GM23248 (cell line): ENCODE measurements around the gene CCDC117. TPM values are rescaled to one million over a fixed set of nuclear protein-coding genes. Genes with fewer than 3 reads are reported as not detected.

Experiments used
- DNase-seq: peaks from one replicate; pipeline ENCODE4 v3.0.0-alpha.2; 2015
- H2AFZ ChIP-seq: fragments of 200-600 bp; sonication (generic); 2 replicates; pipeline ENCODE4 v1.6.1; 2016; ENCODE audit warnings: antibody characterized with exemption
- H3F3A ChIP-seq: fragments of 200-600 bp; sonication (generic); 2 replicates; pipeline ENCODE4 v1.6.1; 2016; ENCODE audit warnings: mild to moderate bottlenecking, antibody characterized with exemption, mixed run types; ENCODE audit not compliant: insufficient read depth
- H3K27ac ChIP-seq: fragments of 200-600 bp; sonication (generic); 2 replicates; pipeline ENCODE4 v1.5.1; 2016; ENCODE audit warnings: mild to moderate bottlenecking
- H3K27me3 ChIP-seq: fragments of 200-600 bp; sonication (generic); replicated peaks from 2 replicates; pipeline ENCODE4 v1.6.1; 2016; ENCODE audit warnings: mild to moderate bottlenecking; ENCODE audit not compliant: insufficient read depth
- H3K36me3 ChIP-seq: fragments of 200-600 bp; sonication (generic); 2 replicates; pipeline ENCODE4 v1.6.1; 2016; ENCODE audit warnings: low read depth, mild to moderate bottlenecking
- H3K4me1 ChIP-seq: fragments of 200-600 bp; sonication (generic); 2 replicates; pipeline ENCODE4 v1.6.1; 2016; ENCODE audit warnings: mild to moderate bottlenecking; ENCODE audit not compliant: insufficient read depth
- H3K4me2 ChIP-seq: fragments of 200-600 bp; sonication (generic); one replicate; pipeline ENCODE4 v1.6.1; 2016; ENCODE audit warnings: mild to moderate bottlenecking; ENCODE audit not compliant: unreplicated experiment
- H3K4me3 ChIP-seq: fragments of 200-600 bp; sonication (generic); 2 replicates; pipeline ENCODE4 v1.5.1; 2016; ENCODE audit warnings: mild to moderate bottlenecking
- H3K79me2 ChIP-seq: fragments of 200-600 bp; sonication (generic); 2 replicates; pipeline ENCODE4 v1.6.1; 2016; ENCODE audit warnings: mild to moderate bottlenecking; ENCODE audit not compliant: insufficient read depth
- H3K9ac ChIP-seq: fragments of 200-600 bp; sonication (generic); 2 replicates; pipeline ENCODE4 v1.6.1; 2016; ENCODE audit warnings: mild to moderate bottlenecking
- H3K9me2 ChIP-seq: fragments of 200-600 bp; sonication (generic); 2 replicates; pipeline ENCODE4 v1.6.1; 2016; ENCODE audit warnings: mixed run types, mild to moderate bottlenecking, moderate library complexity; ENCODE audit not compliant: insufficient read depth
- H3K9me3 ChIP-seq: fragments of 200-600 bp; sonication (generic); one replicate; pipeline ENCODE4 v1.6.1; 2017; ENCODE audit warnings: low read depth
- H4K20me1 ChIP-seq: fragments of 200-600 bp; sonication (generic); 2 replicates; pipeline ENCODE4 v1.6.0; 2016; ENCODE audit not compliant: insufficient read depth
- EZH2 ChIP-seq: fragments of 200-600 bp; sonication (generic); IDR thresholded peaks from 2 replicates; pipeline ENCODE4 v1.6.1; 2018; ENCODE audit warnings: antibody characterized with exemption, mild to moderate bottlenecking; ENCODE audit not compliant: insufficient read depth, poor library complexity, severe bottlenecking
- EZH2phosphoT487 ChIP-seq: fragments of 200-600 bp; sonication (generic); IDR thresholded peaks from 2 replicates; pipeline ENCODE4 v1.6.1; 2018; ENCODE audit warnings: antibody characterized with exemption, moderate library complexity, mild to moderate bottlenecking, low read depth; ENCODE audit not compliant: insufficient read depth
- WGBS, 2 experiments: methylation state at CpG; one replicate each; pipeline ENCODE4 v1.1.6; 2015 to 2017; ENCODE audit warnings: low lambda C conversion rate in 2 of 2, low coverage in 1 of 2; ENCODE audit errors: missing lambda C conversion rate in 2 of 2; 5-methylcytosine and 5-hydroxymethylcytosine counted together
- in situ Hi-C: fragments of 300-500 bp; cut with MboI; formaldehyde crosslinking; loops from 2 replicates; pipeline ENCODE4 v1.15.0; 2020
- polyA plus RNA-seq: library from polyadenylated mRNA; unstranded; fragments of >200 nt; fragmentation: Nextera tagmentation; extraction: Ambion mirVana; gene quantifications from 2 replicates; pipeline ENCODE4 v1.2.1, GENCODE V29; 2016
- total RNA-seq: library from RNA; depleted of rRNA; stranded (reverse); fragments of >200 nt; shearing (Covaris generic); gene quantifications from 2 replicates; pipeline ENCODE4 v1.2.3, GENCODE V29; 2014

CCDC117 gene
- total and polyA plus RNA-seq, 2 experiments from 2014 or later: 14.6 to 24.2 TPM

- WGBS, 2 experiments: 96 to 97% methylated on average over 4 of the region's 4 CpGs
- H3K9me2 ChIP-seq: no peaks in the 10 kb centered on the region
- H3K9me3 ChIP-seq: no peaks in the 10 kb centered on the region
- peaks cover 8% of the 10 kb centered on the region; the same call in 1 of the 2 replicates for H4K20me1 ChIP-seq
- peaks cover 8% of the 10 kb centered on the region; the same call in 1 of the 2 replicates for H3F3A ChIP-seq
- peaks cover 55% of the 10 kb centered on the region for H3K36me3 ChIP-seq
- H2AFZ ChIP-seq: no peak overlapping the region
- H3K4me3 ChIP-seq: no peak overlapping the region
- peaks cover 66% of the 10 kb centered on the region for H3K79me2 ChIP-seq
- no peak for DNase-seq
- H3K4me2 ChIP-seq: no peak overlapping the region
- no peaks in the 10 kb centered on the region for H3K27me3 ChIP-seq
- no peaks in the 10 kb centered on the region for H3K4me1 ChIP-seq
- no peak overlapping the region for H3K27ac ChIP-seq
- in situ Hi-C loops: no loop called here
- no peak for TF ChIP-seq EZH2
- no peak for TF ChIP-seq EZH2phosphoT487
- H3K9ac ChIP-seq: no peak overlapping the region
Observed at GRCh38 chr22:28783786-28784671, 11.5 kb downstream of the CCDC117 start.

- Histone ChIP-seq H3K4me3 (no peak overlapping the region), H3K27me3 (no peaks in the 10 kb centered on the region), H3F3A (peaks cover 42% of the 10 kb centered on the region), H3K36me3 (peaks cover 46% of the 10 kb centered on the region), H3K9me3 (no peaks in the 10 kb centered on the region), H3K27ac (no peak overlapping the region), H3K79me2 (peaks cover 34% of the 10 kb centered on the region), H3K9me2 (no peaks in the 10 kb centered on the region), H3K4me2 (no peak overlapping the region), H3K9ac (no peak overlapping the region), H4K20me1 (no peaks in the 10 kb centered on the region), H3K4me1 (no peaks in the 10 kb centered on the region), H2AFZ (no peak overlapping the region)
- 71 to 75% methylated on average over 3 of the region's 3 CpGs for WGBS, 2 experiments
- DNase-seq: no peak
- in situ Hi-C loops: no loop called here
- TF ChIP-seq EZH2 (no peak), EZH2phosphoT487 (no peak)
Observed at GRCh38 chr22:28788601-28789000, 16.1 kb downstream of the CCDC117 start.

- TF ChIP-seq EZH2phosphoT487 (no peak), EZH2 (no peak)
- 84 to 86% methylated on average over 5 of the region's 5 CpGs for WGBS, 2 experiments
- in situ Hi-C loops: no loop called here
Observed at GRCh38 chr22:28791124-28791523, 18.6 kb downstream of the CCDC117 start.

GRCh38 chr22:28791841-28792490 lies 19.5 kb downstream of the CCDC117 start:
- DNase-seq: no peak
- Histone ChIP-seq H3K4me3 (no peak overlapping the region), H3K79me2 (peaks cover 24% of the 10 kb centered on the region), H3K36me3 (peaks cover 48% of the 10 kb centered on the region), H3K4me2 (no peak overlapping the region), H3K9me3 (no peaks in the 10 kb centered on the region), H3F3A (peaks cover 69% of the 10 kb centered on the region), H4K20me1 (peaks cover 5% of the 10 kb centered on the region; the same call in 1 of the 2 replicates), H3K9me2 (no peaks in the 10 kb centered on the region), H2AFZ (no peak overlapping the region), H3K27me3 (no peaks in the 10 kb centered on the region), H3K27ac (no peak overlapping the region), H3K9ac (no peak overlapping the region), H3K4me1 (peaks cover 5% of the 10 kb centered on the region)
- WGBS, 2 experiments: 68 to 69% methylated on average over 3 of the region's 3 CpGs
- in situ Hi-C loops: no loop called here
- TF ChIP-seq EZH2phosphoT487 (no peak), EZH2 (no peak)

More at GRCh38 chr22:28791124-28791523, 18.6 kb downstream of the CCDC117 start:
- Histone ChIP-seq H3K27ac (no peak overlapping the region), H3K4me3 (no peak overlapping the region), H3F3A (peaks cover 65% of the 10 kb centered on the region), H3K9me3 (no peaks in the 10 kb centered on the region), H3K4me1 (no peaks in the 10 kb centered on the region), H3K4me2 (no peak overlapping the region), H4K20me1 (no peaks in the 10 kb centered on the region; the same call in 1 of the 2 replicates), H3K9me2 (no peaks in the 10 kb centered on the region), H3K79me2 (peaks cover 24% of the 10 kb centered on the region), H3K36me3 (peaks cover 48% of the 10 kb centered on the region), H3K27me3 (no peaks in the 10 kb centered on the region), H2AFZ (no peak overlapping the region), H3K9ac (no peak overlapping the region)
- no peak for DNase-seq
